NT2/D1 (cell line): ENCODE measurements around the gene RAB40B.

Experiments used
- SUZ12 ChIP-seq: IDR thresholded peaks from 2 replicates; pipeline ENCODE4 v1.6.1; 2011; ENCODE audit not compliant: insufficient read length, insufficient read depth; ENCODE audit errors: extremely low read depth
- YY1 ChIP-seq: IDR thresholded peaks from 2 replicates; pipeline ENCODE4 v1.6.1; 2011; ENCODE audit not compliant: insufficient read length, insufficient read depth
- ZNF274 ChIP-seq: IDR thresholded peaks from 2 replicates; pipeline ENCODE4 v1.6.1; 2011; ENCODE audit warnings: mild to moderate bottlenecking, low read depth, low read length

GRCh38 chr17:82709024-82709675 is 10.7 kb upstream of the RAB40B start:
- no peak for TF ChIP-seq YY1
- no peak for TF ChIP-seq SUZ12
- no peak for TF ChIP-seq ZNF274
